Fibroblast of gingiva (primary cell): ENCODE measurements around the gene SLC35E3.

Source experiments
- DNase-seq: peaks from one replicate; pipeline ENCODE4 v3.0.0-alpha.2; 2011; ENCODE audit warnings: low read depth

Gene SLC35E3

DNA sequence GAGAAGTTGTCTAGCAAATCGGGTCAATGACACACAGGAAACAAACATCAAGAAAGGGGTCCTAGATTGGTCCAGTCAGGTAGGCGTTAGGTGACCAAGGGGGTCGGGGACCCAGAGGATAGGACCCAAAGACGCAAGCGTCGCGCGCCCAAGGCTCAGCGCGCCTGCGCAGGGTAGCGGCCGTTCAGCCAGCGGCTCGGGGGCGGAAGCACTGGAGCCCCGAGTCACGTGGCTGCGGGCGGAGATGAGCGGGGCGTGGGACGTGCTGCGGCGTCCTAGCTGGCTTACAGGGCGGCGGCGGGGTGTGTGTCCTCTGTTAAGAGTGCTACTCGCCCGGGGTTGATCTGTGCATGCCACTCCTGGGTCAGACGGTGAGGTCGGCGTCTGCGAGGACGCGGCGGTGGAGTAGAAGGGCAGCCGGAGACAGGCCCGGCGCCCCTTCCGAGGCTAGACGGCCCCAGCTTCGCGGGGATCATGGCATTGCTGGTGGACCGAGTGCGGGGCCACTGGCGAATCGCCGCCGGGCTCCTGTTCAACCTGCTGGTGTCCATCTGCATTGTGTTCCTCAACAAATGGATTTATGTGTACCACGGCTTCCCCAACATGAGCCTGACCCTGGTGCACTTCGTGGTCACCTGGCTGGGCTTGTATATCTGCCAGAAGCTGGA lies at the start of gene SLC35E3:
SLC35E3 (plus strand) TSS at position 273 of the 668 bp plus-strand sequence; CDS start at position 475, 202 bp downstream.
- DNase-seq: peak; percentile 86

GRCh38 chr12:68699486-68699885 lies 46.5 kb upstream of the SLC35E3 start:
- no peak for DNase-seq

- no peak for DNase-seq
Measured at GRCh38 chr12:68727776-68728175, 18.2 kb upstream of the SLC35E3 start.

GRCh38 chr12:68733661-68734071 lies 12.3 kb upstream of the SLC35E3 start:
- peak; percentile 13 for DNase-seq

DNA sequence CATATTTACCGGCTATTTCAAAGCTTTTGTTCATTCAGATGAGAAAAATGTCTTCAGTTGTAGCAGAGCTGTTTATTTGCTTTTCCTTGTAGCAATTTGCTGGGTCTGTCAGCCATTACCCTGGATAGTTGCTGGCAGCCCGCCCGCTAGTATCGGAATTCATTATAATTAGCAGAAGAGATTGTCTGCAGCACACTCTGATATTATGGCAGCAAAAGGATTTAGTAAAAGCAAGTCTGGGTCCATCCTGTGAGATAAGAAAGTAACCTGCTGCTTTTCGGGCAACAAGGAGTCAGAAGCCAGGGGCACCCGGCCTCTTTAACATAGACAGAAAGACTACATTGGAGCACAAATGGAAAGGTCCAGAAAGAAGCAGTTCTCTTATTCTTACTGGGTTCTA lies 6.1 kb upstream of the SLC35E3 start:
- no peak for DNase-seq

- DNase-seq: no peak
Measured at GRCh38 chr12:68743356-68743755, 2.6 kb upstream of the SLC35E3 start.

DNA sequence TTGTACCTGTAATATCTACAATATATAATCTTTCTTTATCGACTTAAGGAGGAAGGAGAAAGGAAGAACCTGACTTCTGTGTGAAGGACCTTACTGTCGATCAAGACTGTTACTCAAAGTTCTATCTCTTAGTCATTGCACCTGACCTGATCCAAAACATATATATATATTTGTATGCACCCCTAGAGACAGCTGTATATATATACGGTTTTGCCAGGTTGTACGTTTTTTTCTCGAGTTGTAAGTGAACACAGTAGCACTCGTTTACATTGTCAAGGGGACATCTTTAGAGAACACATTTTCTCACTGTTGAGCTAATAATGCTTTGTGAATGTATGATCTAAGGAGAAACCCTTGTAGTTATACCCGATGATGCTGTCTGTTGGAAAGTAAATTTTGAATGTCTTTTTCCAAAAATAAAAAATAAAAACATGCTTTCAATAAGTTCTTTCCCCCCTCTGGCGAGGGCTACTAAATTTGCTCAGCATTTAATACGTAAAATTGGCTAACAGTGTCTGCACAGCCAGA lies 536 bp upstream of the SLC35E3 start:
- DNase-seq: no peak

GRCh38 chr12:68746572-68747180 lies 700 bp downstream of the SLC35E3 start:
- peak; percentile 62 for DNase-seq

GRCh38 chr12:68749443-68749842 lies 3.5 kb downstream of the SLC35E3 start:
- DNase-seq: no peak

- no peak for DNase-seq
Measured at GRCh38 chr12:68749861-68750260, 3.9 kb downstream of the SLC35E3 start.

- DNase-seq: no peak
Measured at GRCh38 chr12:68750506-68750905, 4.5 kb downstream of the SLC35E3 start.

DNA sequence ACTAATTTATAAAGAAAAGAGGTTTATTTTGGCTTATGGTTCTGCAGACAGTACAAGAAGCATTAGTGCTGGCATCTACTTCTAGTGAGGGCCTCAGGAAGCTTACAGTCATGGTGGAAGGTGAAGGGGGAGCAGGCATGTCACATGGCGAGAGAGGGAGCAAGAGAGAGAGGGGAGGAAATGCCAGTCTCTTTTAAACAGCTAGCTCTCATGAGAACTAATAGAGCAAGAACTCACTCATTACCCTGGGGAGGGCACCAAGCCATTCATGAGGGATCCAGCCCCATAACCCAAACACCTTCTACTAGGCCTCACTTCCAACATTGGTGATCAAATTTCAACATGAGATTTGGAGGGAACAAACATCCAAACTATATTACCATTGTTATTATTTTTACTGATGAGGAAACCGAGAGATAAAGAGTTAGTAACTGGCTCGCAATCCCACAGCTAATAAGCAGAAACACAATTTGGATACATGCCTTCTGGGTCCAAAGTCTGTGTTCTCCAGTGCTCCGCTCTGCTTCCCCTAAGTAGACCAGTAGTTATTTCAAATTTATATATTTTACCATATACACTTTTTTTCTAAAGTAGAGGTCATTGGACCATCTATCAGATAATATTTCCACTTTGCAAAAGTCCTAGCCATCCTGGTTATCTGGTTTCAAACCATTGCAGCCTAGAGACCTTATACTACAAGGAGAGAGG lies 9.7 kb downstream of the SLC35E3 start:
- no peak for DNase-seq

GRCh38 chr12:68759852-68760251 lies 13.9 kb downstream of the SLC35E3 start:
- DNase-seq: no peak

DNA sequence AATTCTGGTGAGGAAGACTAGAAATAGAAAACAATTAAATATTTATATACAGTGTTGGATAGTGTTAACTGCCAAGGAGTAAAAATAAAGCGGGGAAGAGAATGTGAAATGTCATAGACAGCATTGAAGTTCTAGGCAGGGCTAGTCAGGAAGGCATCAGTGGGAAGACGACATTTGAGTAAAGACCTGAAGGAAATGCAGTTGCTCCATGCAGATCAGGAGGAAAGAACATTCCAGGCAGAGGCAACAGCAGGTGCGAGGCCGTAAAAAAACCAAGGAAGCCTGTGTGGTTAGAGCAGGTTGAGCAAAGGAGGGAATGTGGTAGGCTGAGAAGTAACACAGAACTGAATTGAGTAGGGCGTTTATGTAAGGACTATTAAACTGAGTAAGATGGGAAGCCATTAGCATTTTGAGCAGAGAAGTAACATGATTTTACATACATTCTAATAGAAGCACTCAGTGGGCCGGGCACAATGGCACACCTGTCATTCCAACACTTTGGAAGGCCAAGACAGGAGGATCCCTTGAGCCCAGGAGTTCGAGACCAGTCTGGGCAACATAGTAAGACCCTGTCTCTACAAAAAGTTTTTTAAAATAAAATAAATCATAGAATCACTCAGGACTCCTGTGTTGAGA lies 14.9 kb downstream of the SLC35E3 start:
- DNase-seq: no peak

GRCh38 chr12:68761442-68761812 lies 15.5 kb downstream of the SLC35E3 start:
- no peak for DNase-seq

GRCh38 chr12:68761901-68762630 lies 16.1 kb downstream of the SLC35E3 start:
- no peak for DNase-seq

GRCh38 chr12:68762691-68763090 lies 16.7 kb downstream of the SLC35E3 start:
- no peak for DNase-seq

- DNase-seq: no peak
Measured at GRCh38 chr12:68765696-68766095, 19.7 kb downstream of the SLC35E3 start.

DNA sequence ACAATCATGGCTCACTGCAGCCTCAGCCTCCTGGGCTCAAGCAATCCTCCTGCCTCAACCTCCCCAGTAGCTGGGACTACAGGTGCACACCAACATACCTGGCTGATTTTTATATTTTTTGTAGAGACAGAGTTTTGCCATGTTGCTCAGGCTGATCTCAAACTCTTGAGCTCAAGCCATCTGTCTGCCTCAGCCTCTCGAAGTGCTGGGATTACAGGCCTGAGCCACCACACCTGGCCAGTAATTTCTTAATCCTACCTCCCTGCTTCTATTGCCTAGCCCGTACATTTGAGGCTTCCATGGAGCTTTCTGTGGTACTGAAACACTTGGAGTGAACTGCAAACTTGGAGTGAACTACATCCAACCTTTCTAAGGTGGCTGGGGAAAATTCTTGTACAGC lies 20.7 kb downstream of the SLC35E3 start:
- no peak for DNase-seq

- no peak for DNase-seq
Measured at GRCh38 chr12:68767191-68767590, 21.2 kb downstream of the SLC35E3 start.

DNA sequence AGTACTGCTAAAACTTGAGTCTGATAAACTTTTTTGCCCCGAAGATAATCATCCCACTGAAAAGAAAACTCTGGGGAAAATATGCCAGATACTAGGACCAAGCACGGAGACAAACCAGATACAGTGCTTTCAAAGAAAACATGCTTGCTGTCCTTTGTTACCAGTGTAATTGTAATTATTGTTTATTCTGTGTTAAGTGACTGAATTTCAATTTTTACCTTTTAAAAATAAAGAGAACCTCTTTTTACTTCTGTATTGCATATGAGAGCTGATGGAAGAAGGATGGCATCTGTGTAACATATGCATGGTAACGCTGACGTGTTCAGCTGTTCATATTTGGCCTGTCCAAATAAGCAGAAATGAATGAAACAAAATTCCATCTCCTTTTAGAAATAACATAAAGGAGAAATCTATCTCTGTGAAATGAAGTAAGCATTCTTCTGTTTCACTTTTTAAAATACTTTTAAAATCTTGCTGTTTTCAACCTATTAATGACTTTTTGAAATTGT lies 22.5 kb downstream of the SLC35E3 start:
- DNase-seq: no peak

- no peak for DNase-seq
Measured at GRCh38 chr12:68769941-68770340, 24.0 kb downstream of the SLC35E3 start.
